ENCODE data around the gene NUDCD3.

GRCh38 chr7:44515590-44516268, 25.3 kb upstream of the NUDCD3 start:
- TF ChIP-seq CTCF (IDR thresholded peaks at IDR 0.05; ENCODE audit: low read depth, low read length, poor library complexity, severe bottlenecking) (no peak), EZH2phosphoT487 (IDR thresholded peaks at IDR 0.05; ENCODE audit: borderline replicate concordance, low read length) (no peak)
